GM12875 (cell line): ENCODE results near the gene FCN2.

Experiments
- H3K4me3 ChIP-seq: one replicate; pipeline ENCODE4 v1.5.1; 2011; ENCODE audit warnings: low read depth, low read length, control low read depth
- TF ChIP-seq, protein P1 (sequence below): IDR thresholded peaks from 2 replicates; pipeline ENCODE4 v1.5.1; 2011; ENCODE audit warnings: low read depth, mild to moderate bottlenecking, control low read depth, inconsistent platforms, low read length, moderate library complexity, borderline replicate concordance; ENCODE audit not compliant: insufficient read depth

FCN2 gene

DNA sequence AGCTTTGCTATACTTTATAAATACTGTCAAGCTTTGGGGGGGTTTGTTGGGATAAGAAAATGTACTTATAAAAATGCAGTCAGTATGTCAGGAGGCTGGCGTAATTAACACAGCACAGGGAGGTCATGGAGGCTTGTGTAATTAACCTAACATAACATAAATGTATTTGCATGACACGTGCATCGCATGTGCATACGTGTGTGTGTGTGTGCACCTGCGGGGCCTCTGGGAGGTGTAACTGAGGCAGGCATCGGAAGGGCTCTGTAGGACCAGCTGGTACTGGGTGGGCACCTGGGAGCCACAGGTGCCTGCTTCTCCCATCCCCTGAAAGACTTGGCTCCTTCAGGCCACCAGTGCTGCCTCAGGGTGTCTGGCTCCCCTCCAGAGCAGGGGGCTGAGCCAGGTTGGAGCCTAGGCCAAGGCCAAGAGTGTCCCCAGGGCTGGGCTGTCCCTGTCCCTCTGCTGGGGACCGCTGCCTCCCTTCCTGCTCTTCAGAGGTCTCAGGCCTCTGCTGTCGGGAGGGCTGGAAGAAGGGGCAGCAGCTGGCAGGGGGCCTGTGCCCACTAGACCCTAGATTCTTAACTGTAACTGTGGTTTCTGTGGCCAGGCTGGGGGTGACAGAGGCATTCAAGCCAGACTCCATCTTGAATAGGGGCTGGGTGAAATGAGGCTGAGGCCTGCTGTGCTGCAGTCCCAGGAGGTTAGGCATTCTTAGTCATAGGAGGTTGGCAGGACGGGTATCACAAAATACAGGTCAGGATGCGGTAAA, 9.0 kb downstream of the FCN2 start:
- no peak overlapping the region for H3K4me3 ChIP-seq
- TF ChIP-seq, protein P1, sequence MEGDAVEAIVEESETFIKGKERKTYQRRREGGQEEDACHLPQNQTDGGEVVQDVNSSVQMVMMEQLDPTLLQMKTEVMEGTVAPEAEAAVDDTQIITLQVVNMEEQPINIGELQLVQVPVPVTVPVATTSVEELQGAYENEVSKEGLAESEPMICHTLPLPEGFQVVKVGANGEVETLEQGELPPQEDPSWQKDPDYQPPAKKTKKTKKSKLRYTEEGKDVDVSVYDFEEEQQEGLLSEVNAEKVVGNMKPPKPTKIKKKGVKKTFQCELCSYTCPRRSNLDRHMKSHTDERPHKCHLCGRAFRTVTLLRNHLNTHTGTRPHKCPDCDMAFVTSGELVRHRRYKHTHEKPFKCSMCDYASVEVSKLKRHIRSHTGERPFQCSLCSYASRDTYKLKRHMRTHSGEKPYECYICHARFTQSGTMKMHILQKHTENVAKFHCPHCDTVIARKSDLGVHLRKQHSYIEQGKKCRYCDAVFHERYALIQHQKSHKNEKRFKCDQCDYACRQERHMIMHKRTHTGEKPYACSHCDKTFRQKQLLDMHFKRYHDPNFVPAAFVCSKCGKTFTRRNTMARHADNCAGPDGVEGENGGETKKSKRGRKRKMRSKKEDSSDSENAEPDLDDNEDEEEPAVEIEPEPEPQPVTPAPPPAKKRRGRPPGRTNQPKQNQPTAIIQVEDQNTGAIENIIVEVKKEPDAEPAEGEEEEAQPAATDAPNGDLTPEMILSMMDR: no peak

DNA sequence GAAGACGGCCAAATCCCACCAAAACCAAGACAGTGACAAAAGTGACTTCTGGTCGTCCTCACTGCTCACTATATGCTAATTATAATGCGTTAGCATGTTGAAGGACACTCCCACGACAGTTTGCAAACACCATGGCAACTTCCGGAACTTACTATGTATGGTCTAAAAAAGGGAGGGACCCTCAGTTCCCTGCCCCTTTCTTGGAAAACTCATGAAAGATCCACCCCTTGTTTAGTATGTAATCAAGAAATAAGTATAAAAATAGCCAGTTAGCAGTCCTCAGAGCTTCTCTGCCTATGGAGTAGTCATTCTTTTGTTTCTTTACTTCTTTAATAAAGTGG, 9.5 kb downstream of the FCN2 start:
- TF ChIP-seq, protein P1: no peak
- no peak overlapping the region for H3K4me3 ChIP-seq

DNA sequence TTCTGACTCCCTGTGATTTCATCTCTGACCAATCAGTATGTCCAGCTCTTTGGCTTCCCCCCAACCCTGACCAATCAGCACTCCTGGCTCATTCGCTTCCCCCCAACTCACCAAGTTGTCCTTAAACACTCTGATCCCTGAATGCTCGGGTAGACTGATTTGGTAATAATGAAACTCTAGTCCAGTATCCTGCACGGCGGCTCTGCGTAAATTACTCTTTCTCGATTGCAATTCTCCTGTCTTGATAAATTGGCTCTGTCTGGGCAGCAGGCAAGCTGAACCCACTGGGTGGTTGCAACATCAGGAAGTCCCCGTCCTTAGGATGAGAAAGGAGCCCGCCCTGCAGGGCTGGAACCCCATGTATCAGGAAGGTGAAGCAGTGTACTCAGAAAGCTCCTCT, 10.4 kb downstream of the FCN2 start:
- H3K4me3 ChIP-seq: no peak overlapping the region
- TF ChIP-seq, protein P1: no peak

- TF ChIP-seq, protein P1: no peak
- no peak overlapping the region for H3K4me3 ChIP-seq
These were observed 11.1 kb downstream of the FCN2 start for GRCh38 chr9:134891713-134892112.

DNA sequence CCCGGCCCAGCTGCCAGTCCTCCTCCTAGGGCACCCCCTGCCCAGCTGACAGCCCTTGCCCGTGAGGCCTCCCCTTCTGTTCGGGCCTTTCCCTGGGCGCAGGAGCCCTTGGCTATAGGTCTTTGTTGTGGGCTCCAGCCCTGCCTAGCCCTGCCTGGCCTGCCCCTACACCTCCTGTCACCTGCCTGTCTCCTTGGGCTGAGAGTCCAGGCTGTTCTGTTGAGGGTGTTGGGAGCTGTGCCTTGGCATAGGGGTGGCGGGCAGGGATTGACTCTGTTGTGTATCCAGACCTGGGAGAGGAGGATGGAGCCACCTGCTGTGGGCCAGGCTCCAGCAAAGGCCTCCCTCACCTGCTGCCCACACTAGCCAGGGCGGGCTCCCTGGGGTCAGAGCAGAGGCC, 11.6 kb downstream of the FCN2 start:
- H3K4me3 ChIP-seq: no peak overlapping the region

GRCh38 chr9:134892820-134893420, 12.3 kb downstream of the FCN2 start:
- no peak overlapping the region for H3K4me3 ChIP-seq
- TF ChIP-seq, protein P1: no peak

More for the DNA sequence above, 11.6 kb downstream of the FCN2 start:
- TF ChIP-seq, protein P1: no peak
